SK-N-SH (cell line): Measurements from ENCODE around the gene CSNK1G2. TPM values are rescaled to one million over a fixed set of nuclear protein-coding genes. Genes with fewer than 3 reads are reported as not detected.

Source experiments
- CTCF ChIA-PET: fragments of 300-600, 350-600 bp; formaldehyde crosslinking; extraction: SDS; loops from one replicate; lab custom pipeline; 2021; lab: Yijun Ruan, JAX
- POLR2A ChIA-PET: fragments of 350-600 bp; sonication (Branson Sonifier 250); formaldehyde crosslinking; extraction: SDS; loops from one replicate; lab custom pipeline; 2020; ENCODE audit warnings: antibody characterized with exemption, inconsistent platforms; lab: Yijun Ruan, JAX
- DNase-seq: peaks from one replicate; pipeline ENCODE4 v3.0.0; 2012
- H2AFZ ChIP-seq: fragments of 200-600 bp; sonication (generic); 2 replicates; pipeline ENCODE4 v1.8.1; 2016; ENCODE audit warnings: antibody characterized with exemption, mild to moderate bottlenecking, low read depth
- H3F3A ChIP-seq: fragments of 200-600 bp; sonication (generic); replicated peaks from 2 replicates; pipeline ENCODE3; 2016; ENCODE audit warnings: antibody characterized with exemption, mild to moderate bottlenecking; ENCODE audit not compliant: insufficient read depth
- H3K27ac ChIP-seq, 2 experiments: fragments of 200-500 bp in 1 of 2; fragments of 200-600 bp in 1 of 2; sonication (Bioruptor generic) in 1 of 2; sonication (generic), shearing (Covaris generic) in 1 of 2; 2 replicates each; pipeline versions ENCODE4 v1.5.1 to v1.6.1; 2014 to 2016; ENCODE audit warnings: low read depth in 2 of 2, inconsistent platforms in 1 of 2, low read length in 1 of 2, mild to moderate bottlenecking in 1 of 2, mixed read lengths in 1 of 2
- H3K27me3 ChIP-seq: fragments of 200-600 bp; sonication (generic), shearing (Covaris generic); 2 replicates; pipeline ENCODE4 v1.6.1; 2016; ENCODE audit warnings: mixed run types; ENCODE audit not compliant: insufficient read depth
- H3K36me3 ChIP-seq, 2 experiments: fragments of 200-500 bp in 1 of 2; fragments of 200-600 bp in 1 of 2; sonication (Bioruptor generic) in 1 of 2; sonication (generic) in 1 of 2; replicated peaks in 1 of 2; 2 replicates each; pipeline versions ENCODE3 to v1.5.1; 2014 to 2016; ENCODE audit warnings: low read length in 1 of 2, mild to moderate bottlenecking in 1 of 2; ENCODE audit not compliant: insufficient read depth in 2 of 2, control insufficient read depth in 1 of 2
- H3K4me1 ChIP-seq, 2 experiments: fragments of 200-500 bp in 1 of 2; fragments of 200-600 bp in 1 of 2; sonication (Bioruptor generic) in 1 of 2; sonication (generic), shearing (Covaris generic) in 1 of 2; 2 replicates each; pipeline versions ENCODE4 v1.5.1 to v1.6.1; 2014 to 2016; ENCODE audit warnings: low read depth in 1 of 2, low read length in 1 of 2, mixed run types in 1 of 2; ENCODE audit not compliant: insufficient read depth in 2 of 2, control insufficient read depth in 1 of 2
- H3K4me2 ChIP-seq: fragments of 200-600 bp; sonication (generic), shearing (Covaris generic); 2 replicates; pipeline ENCODE4 v1.6.1; 2017; ENCODE audit warnings: mixed run types
- H3K4me3 ChIP-seq, 2 experiments: fragments of 200-500 bp in 1 of 2; fragments of 200-600 bp in 1 of 2; sonication (Bioruptor generic) in 1 of 2; sonication (generic), shearing (Covaris generic) in 1 of 2; 2 replicates each; pipeline versions ENCODE4 v1.5.1 to v1.8.1; 2014 to 2016; ENCODE audit warnings: low read depth in 2 of 2, inconsistent platforms in 1 of 2, low read length in 1 of 2, mild to moderate bottlenecking in 1 of 2, mixed read lengths in 1 of 2, moderate library complexity in 1 of 2
- H3K79me2 ChIP-seq: fragments of 200-600 bp; sonication (generic); 2 replicates; pipeline ENCODE4 v1.8.1; 2017; ENCODE audit warnings: mild to moderate bottlenecking; ENCODE audit not compliant: insufficient read depth
- H3K9ac ChIP-seq: fragments of 200-600 bp; sonication (generic); 2 replicates; pipeline ENCODE4 v1.6.1; 2017; ENCODE audit warnings: mixed run types
- H3K9me2 ChIP-seq: fragments of 200-600 bp; sonication (generic); 2 replicates; pipeline ENCODE4 v1.6.1; 2017; ENCODE audit warnings: mixed run types
- H3K9me3 ChIP-seq: fragments of 200-600 bp; sonication (generic); 2 replicates; pipeline ENCODE4 v1.6.1; 2017; ENCODE audit warnings: mixed run types, mild to moderate bottlenecking, moderate library complexity
- H4K20me1 ChIP-seq: fragments of 200-600 bp; sonication (generic); 2 replicates; pipeline ENCODE4 v1.6.1; 2017; ENCODE audit warnings: mild to moderate bottlenecking, mixed run types; ENCODE audit not compliant: insufficient read depth
- EP300 ChIP-seq, 2 experiments: IDR thresholded peaks; 2 replicates each; pipeline versions ENCODE4 v1.4.0 to v1.6.1; 2012; ENCODE audit warnings: borderline replicate concordance in 1 of 2, low read depth in 1 of 2, low read length in 1 of 2
- FOSL2 ChIP-seq: IDR thresholded peaks from 2 replicates; pipeline ENCODE4 v1.4.0; 2012; ENCODE audit warnings: low read depth, mild to moderate bottlenecking, moderate library complexity, borderline replicate concordance
- FOXM1 ChIP-seq: IDR thresholded peaks from 2 replicates; pipeline ENCODE4 v1.4.0; 2012; ENCODE audit warnings: low read depth, mild to moderate bottlenecking
- GABPA ChIP-seq: IDR thresholded peaks from 2 replicates; pipeline ENCODE4 v1.4.0; 2012; ENCODE audit warnings: low read depth, mild to moderate bottlenecking
- NFIC ChIP-seq: IDR thresholded peaks from 2 replicates; pipeline ENCODE4 v1.4.0; 2012; ENCODE audit warnings: borderline replicate concordance
- PBX3 ChIP-seq: IDR thresholded peaks from 2 replicates; pipeline ENCODE4; 2012
- REST ChIP-seq: IDR thresholded peaks from 2 replicates; pipeline ENCODE4 v1.6.1; 2012; ENCODE audit warnings: mild to moderate bottlenecking, low read depth, low read length, moderate library complexity
- SMC3 ChIP-seq: IDR thresholded peaks from 2 replicates; pipeline ENCODE4 v1.6.1; 2012; ENCODE audit warnings: low read depth, low read length, improper control_type of control experiment
- TEAD4 ChIP-seq: IDR thresholded peaks from 2 replicates; pipeline ENCODE4 v1.4.0; 2012; ENCODE audit warnings: mild to moderate bottlenecking, borderline replicate concordance; ENCODE audit not compliant: insufficient read depth
- USF1 ChIP-seq: IDR thresholded peaks from 2 replicates; pipeline ENCODE4 v1.4.0; 2012; ENCODE audit warnings: low read depth, borderline replicate concordance
- USF2 ChIP-seq: fragments of 150-350 bp; IDR thresholded peaks from 2 replicates; pipeline ENCODE4 v1.6.1; 2017; ENCODE audit warnings: antibody characterized with exemption, low read length, low read depth, borderline replicate concordance
- YY1 ChIP-seq: IDR thresholded peaks from 2 replicates; pipeline ENCODE4 v1.4.0; 2012; ENCODE audit warnings: low read depth, mild to moderate bottlenecking
- WGBS: methylation state at CpG from one replicate; pipeline ENCODE4 v1.1.6; 2017; ENCODE audit warnings: low lambda C conversion rate; 5-methylcytosine and 5-hydroxymethylcytosine counted together
- polyA plus RNA-seq, 3 experiments: library from polyadenylated mRNA; depleted of rRNA; stranded (reverse); fragments of >200 nt; gene quantifications; 2 replicates each; pipeline ENCODE4 v1.2.3, GENCODE V29; 2012

The CSNK1G2 gene
- polyA plus RNA-seq, 1 of the 3 experiments (the other 2 are of a cell fraction): 79.4 TPM

- no peak for TF ChIP-seq REST
- TF ChIP-seq TEAD4: no peak
Measured at GRCh38 chr19:1950640-1951039, 9.7 kb downstream of the CSNK1G2 start (continued).

- H2AFZ ChIP-seq: no peak overlapping the region
- no peaks in the 10 kb centered on the region for H3K9me3 ChIP-seq
- peaks cover 0 to 6% of the 10 kb centered on the region in 2 experiments for H3K36me3 ChIP-seq
- H3K9me2 ChIP-seq: no peaks in the 10 kb centered on the region
- WGBS: 89% methylated on average over 21 of the region's 21 CpGs
- H3K4me1 ChIP-seq: no peaks in the 10 kb centered on the region; a peak in 1 of 4 replicates
- no peak overlapping the region for H3K9ac ChIP-seq
- peaks cover 98% of the 10 kb centered on the region for H3K79me2 ChIP-seq
- H3F3A ChIP-seq: no peaks in the 10 kb centered on the region
- no peak for DNase-seq
- no peak overlapping the region for H3K4me2 ChIP-seq
- H4K20me1 ChIP-seq: peaks cover 77% of the 10 kb centered on the region
- H3K27ac ChIP-seq: no peak overlapping the region
- H3K4me3 ChIP-seq: no peak overlapping the region
- ChIA-PET POLR2A (no interaction called here), CTCF (interaction anchor here (1.4 to 1.5 kb wide), 2 partner anchors 10 to 23 kb away, joined by 3 to 6 read pairs; no protein-coding TSS in a partner anchor)
- no peaks in the 10 kb centered on the region for H3K27me3 ChIP-seq
- TF ChIP-seq REST (no peak), USF1 (no peak), SMC3 (no peak), USF2 (no peak), EP300 (IDR thresholded peaks at IDR 0.05; ENCODE audit: borderline replicate concordance in 1 of 2, low read depth in 1 of 2, low read length in 1 of 2) (no peak), PBX3 (no peak), NFIC (no peak), FOXM1 (no peak), FOSL2 (no peak), YY1 (no peak), GABPA (no peak)
Measured at GRCh38 chr19:1952635-1953034, 11.7 kb downstream of the CSNK1G2 start.
